B cell (primary cell): ENCODE data around the gene SUN3. TPM values are rescaled to one million over a fixed set of nuclear protein-coding genes. Genes with fewer than 3 reads are reported as not detected.

Source experiments
- ATAC-seq: fragments of 200-7000 bp; cut with Tn5 transposase; one replicate; pipeline ENCODE4 v1.10.0; 2021; ENCODE audit warnings: low read depth, mild to moderate bottlenecking, moderate number of reproducible peaks, moderate library complexity
- CTCF ChIA-PET: fragments of 350-600 bp; sonication (Branson Sonifier 250); formaldehyde crosslinking; loops from one replicate; lab custom pipeline; 2021; ENCODE audit warnings: antibody characterized with exemption, inconsistent platforms; lab: Charles Lee
- POLR2A ChIA-PET: fragments of 350-600 bp; sonication (Branson Sonifier 250); formaldehyde crosslinking; loops from one replicate; lab custom pipeline; 2021; ENCODE audit warnings: antibody characterized with exemption; lab: Charles Lee
- DNase-seq: peaks from one replicate; pipeline ENCODE4 v3.0.0; 2013
- H2AFZ ChIP-seq: 2 replicates; pipeline ENCODE4 v1.6.1; 2012; ENCODE audit warnings: mild to moderate bottlenecking, low read depth, low read length; ENCODE audit not compliant: insufficient read depth, poor library complexity, severe bottlenecking
- H3K27ac ChIP-seq, 2 donors: 1 replicate in 1 of 2; 2 replicates in 1 of 2; pipeline ENCODE4 v1.5.1; 2012 to 2013; ENCODE audit warnings: low read length in 2 of 2, mild to moderate bottlenecking in 2 of 2, moderate library complexity in 1 of 2
- H3K27me3 ChIP-seq, 4 experiments: fragments of 200-600 bp in 1 of 4; sonication (generic) in 1 of 4; replicated peaks in 1 of 4; 1 replicate in 2 of 4; 2 replicates in 2 of 4; pipeline versions ENCODE4 v1.6.1 to v1.7.0; 2013 to 2016; ENCODE audit warnings: low read length in 3 of 4, mild to moderate bottlenecking in 2 of 4, mixed read lengths in 1 of 4, moderate library complexity in 1 of 4; ENCODE audit not compliant: insufficient read depth in 4 of 4, control insufficient read depth in 3 of 4; ENCODE audit errors: control extremely low read depth in 1 of 4
- H3K36me3 ChIP-seq, 2 experiments: replicated peaks in 1 of 2; 1 replicate in 1 of 2; 2 replicates in 1 of 2; pipeline versions ENCODE4 v1.6.1 to v1.7.1; 2013; ENCODE audit warnings: low read length in 1 of 2; ENCODE audit not compliant: insufficient read depth in 2 of 2, control insufficient read depth in 1 of 2; ENCODE audit errors: control extremely low read depth in 1 of 2, extremely low read depth in 1 of 2
- H3K4me1 ChIP-seq, 2 donors: fragments of 200-600 bp in 1 of 2; sonication (generic) in 1 of 2; 1 replicate in 1 of 2; 2 replicates in 1 of 2; pipeline versions ENCODE4 v1.5.1 to v1.6.1; 2013 to 2017; ENCODE audit warnings: low read length in 2 of 2; ENCODE audit not compliant: control insufficient read depth in 2 of 2, insufficient read depth in 2 of 2
- H3K4me2 ChIP-seq: replicated peaks from 2 replicates; pipeline ENCODE3; 2012; ENCODE audit warnings: mild to moderate bottlenecking, low read depth, low read length; ENCODE audit not compliant: poor library complexity, severe bottlenecking
- H3K4me3 ChIP-seq, 5 experiments: fragments of 200-600 bp in 1 of 5; sonication (generic) in 1 of 5; 1 replicate in 3 of 5; 2 replicates in 2 of 5; pipeline versions ENCODE4 v1.5.1 to v1.7.0; 2011 to 2016; ENCODE audit warnings: low read length in 4 of 5, mild to moderate bottlenecking in 4 of 5, low read depth in 2 of 5, control low read depth in 1 of 5, moderate library complexity in 1 of 5; ENCODE audit not compliant: insufficient read depth in 1 of 5; ENCODE audit errors: control extremely low read depth in 1 of 5, extremely low read depth in 1 of 5
- H3K79me2 ChIP-seq: fragments of 200-600 bp; sonication (generic); one replicate; pipeline ENCODE4 v1.6.0; 2016; ENCODE audit warnings: low read length; ENCODE audit not compliant: control insufficient read depth, insufficient read depth
- H3K9ac ChIP-seq: fragments of 200-600 bp; sonication (generic); 2 replicates; pipeline ENCODE4 v1.6.1; 2017; ENCODE audit warnings: mild to moderate bottlenecking, low read length, moderate library complexity
- H3K9me3 ChIP-seq, 3 donors: one replicate each; pipeline versions ENCODE4 v1.6.1 to v1.7.1; 2013; ENCODE audit warnings: low read length in 2 of 3; ENCODE audit not compliant: control insufficient read depth in 2 of 3, insufficient read depth in 1 of 3; ENCODE audit errors: control extremely low read depth in 1 of 3
- H4K20me1 ChIP-seq: 2 replicates; pipeline ENCODE4 v1.6.0; 2012; ENCODE audit warnings: mild to moderate bottlenecking, low read length; ENCODE audit not compliant: insufficient read depth, control insufficient read depth, poor library complexity, severe bottlenecking
- H3K27ac Mint-ChIP-seq: one replicate; pipeline ENCODE4 v1.8.0; 2021; ENCODE audit warnings: mixed read lengths
- H3K27me3 Mint-ChIP-seq: one replicate; pipeline ENCODE4 v1.8.0; 2021; ENCODE audit warnings: mixed read lengths
- H3K4me1 Mint-ChIP-seq: one replicate; pipeline ENCODE4 v1.8.0; 2021; ENCODE audit warnings: mixed read lengths
- H3K4me3 Mint-ChIP-seq: one replicate; pipeline ENCODE4 v1.8.0; 2021; ENCODE audit warnings: mixed read lengths
- H3K9me3 Mint-ChIP-seq: one replicate; pipeline ENCODE4 v1.8.0; 2022; ENCODE audit warnings: mixed read lengths; ENCODE audit not compliant: insufficient read depth
- CTCF ChIP-seq: fragments of 200-600 bp; IDR thresholded peaks from one replicate; pipeline ENCODE4 v1.8.0; 2022; ENCODE audit warnings: antibody characterized with exemption, mild to moderate bottlenecking
- EZH2 ChIP-seq: IDR thresholded peaks from 2 replicates; pipeline ENCODE4 v1.6.1; 2012; ENCODE audit warnings: borderline replicate concordance, low read depth, mild to moderate bottlenecking, moderate library complexity, low read length; ENCODE audit not compliant: insufficient read depth, poor library complexity, severe bottlenecking
- WGBS: methylation state at CpG from one replicate; pipeline ENCODE4 v1.1.5; 2013; ENCODE audit warnings: missing lambda C conversion rate; ENCODE audit not compliant: insufficient coverage; 5-methylcytosine and 5-hydroxymethylcytosine counted together
- intact Hi-C: fragments of 100-400 bp; cut with micrococcal nuclease; formaldehyde crosslinking; loops from one replicate; pipeline ENCODE4 v1.10.0; 2022
- polyA plus RNA-seq: library from polyadenylated mRNA; depleted of rRNA; stranded (reverse); fragments of >200 nt; gene quantifications from 2 replicates; pipeline ENCODE4 v1.2.3, GENCODE V29; 2012
- total RNA-seq, 2 donors: library from RNA; stranded (reverse); fragments of 120-200 nt in 1 of 2; gene quantifications; 1 replicate in 1 of 2; 2 replicates in 1 of 2; pipeline versions ENCODE4 v1.2.3 to v1.2.4, GENCODE V29; 2013 to 2022

SUN3 gene
- total and polyA plus RNA-seq, 2 donors (not counting 1 experiment from before 2014, with no cell fraction given): not detected

- Histone ChIP-seq H3K9ac (no peak overlapping the region), H3K4me2 (no peak overlapping the region), H4K20me1 (no peaks in the 10 kb centered on the region), H3K79me2 (no peaks in the 10 kb centered on the region), H3K4me1 (no peaks in the 10 kb centered on the region), H3K36me3 (no peaks in the 10 kb centered on the region), H3K27me3 (peaks cover 0 to 3% (median 0%) of the 10 kb centered on the region in 4 experiments), H3K4me3 (no peak overlapping the region), H2AFZ (no peak overlapping the region), H3K9me3 (peaks cover 0 to 7% (median 4%) of the 10 kb centered on the region in 3 donors), H3K27ac (no peak overlapping the region)
- POLR2A ChIA-PET: no interaction called here
- TF ChIP-seq CTCF (no peak), EZH2 (no peak)
- Mint-ChIP-seq H3K4me1 (no peaks in the 10 kb centered on the region), H3K4me3 (no peak overlapping the region), H3K27me3 (peaks cover 19% of the 10 kb centered on the region), H3K27ac (no peak overlapping the region), H3K9me3 (no peaks in the 10 kb centered on the region)
- ATAC-seq: no peak
- intact Hi-C loops: no loop called here
- no CpG with 5 or more reads among the region's 2 CpGs for WGBS
- no peak for DNase-seq
- CTCF ChIA-PET: no interaction called here
Observed at GRCh38 chr7:48067475-48067874, 38.6 kb upstream of the SUN3 start.

- Histone ChIP-seq H4K20me1 (no peaks in the 10 kb centered on the region), H3K27ac (no peak overlapping the region), H3K27me3 (peaks cover 0 to 7% (median 0%) of the 10 kb centered on the region in 4 experiments), H3K4me3 (no peak overlapping the region), H2AFZ (no peak overlapping the region), H3K79me2 (no peaks in the 10 kb centered on the region), H3K9ac (no peak overlapping the region), H3K4me2 (no peak overlapping the region), H3K9me3 (peaks cover 0 to 4% (median 0%) of the 10 kb centered on the region in 3 donors), H3K36me3 (no peaks in the 10 kb centered on the region), H3K4me1 (no peaks in the 10 kb centered on the region)
- ChIA-PET POLR2A (no interaction called here), CTCF (no interaction called here)
- TF ChIP-seq EZH2 (no peak), CTCF (no peak)
- ATAC-seq: no peak
- H3K27ac Mint-ChIP-seq: no peak overlapping the region
- no peak overlapping the region for H3K4me3 Mint-ChIP-seq
- H3K4me1 Mint-ChIP-seq: no peaks in the 10 kb centered on the region
- WGBS: no CpG with 5 or more reads among the region's 1 CpG
- H3K9me3 Mint-ChIP-seq: no peaks in the 10 kb centered on the region
- DNase-seq: no peak
- peaks cover 28% of the 10 kb centered on the region for H3K27me3 Mint-ChIP-seq
- intact Hi-C loops: no loop called here
Observed at GRCh38 chr7:48063985-48064384, 35.1 kb upstream of the SUN3 start.
